K562 (cell line): ENCODE measurements around the gene NUP205.

Experiments used
- ETV5 ChIP-seq: sonication (generic); formaldehyde crosslinking; IDR thresholded peaks from 2 replicates; pipeline ENCODE4 v1.4.0; 2020; ENCODE audit warnings: low read depth, mild to moderate bottlenecking, missing genetic modification reagents
- HDAC2 ChIP-seq: fragments of 450-650 bp; IDR thresholded peaks from 2 replicates; pipeline ENCODE4 v1.6.1; 2016; ENCODE audit warnings: mild to moderate bottlenecking
- ILF3 ChIP-seq: fragments of 450-650 bp; IDR thresholded peaks from 2 replicates; pipeline ENCODE4 v1.6.1; 2018; ENCODE audit warnings: antibody characterized with exemption, mild to moderate bottlenecking, moderate library complexity, borderline replicate concordance
- POLR2AphosphoS5 ChIP-seq: IDR thresholded peaks from 2 replicates; pipeline ENCODE4 v1.6.1; 2011; ENCODE audit warnings: mild to moderate bottlenecking, low read depth, low read length, moderate library complexity; ENCODE audit not compliant: control insufficient read depth, insufficient read depth
- ZBTB1 ChIP-seq: sonication (generic); formaldehyde crosslinking; IDR thresholded peaks from 2 replicates; pipeline ENCODE4 v1.8.1; 2023; ENCODE audit warnings: missing genetic modification reagents, low read depth, mild to moderate bottlenecking, borderline replicate concordance
- ZNF274 ChIP-seq: IDR thresholded peaks from 2 replicates; pipeline ENCODE4 v1.6.1; 2011; ENCODE audit warnings: low read depth, mild to moderate bottlenecking, low read length, moderate library complexity, borderline replicate concordance
- ZNF583 ChIP-seq: fragments of 250-450 bp; sonication (Bioruptor Pico); IDR thresholded peaks from 2 replicates; pipeline ENCODE4 v1.4.0; 2020
- ZNF639 ChIP-seq, 2 experiments: fragments of 200-800 bp in 1 of 2; sonication (Bioruptor generic) in 1 of 2; sonication (generic) in 1 of 2; formaldehyde crosslinking in 1 of 2; IDR thresholded peaks in 1 of 2; conservative IDR thresholded peaks in 1 of 2; 2 replicates each; pipeline versions ENCODE4 v1.5.0 to v1.6.1; 2016 to 2020; ENCODE audit warnings: missing compliant biosample characterization in 1 of 2, missing genetic modification characterization in 1 of 2, missing genetic modification reagents in 1 of 2

GRCh38 chr7:135653340-135654080, 95.8 kb downstream of the NUP205 start:
- no peak for TF ChIP-seq ZNF639 (CRISPR knock-in tag; conservative IDR thresholded peaks at IDR 0.05 in 1 of 2, IDR thresholded peaks at IDR 0.05 in 1 of 2)
- TF ChIP-seq ZNF274: no peak
- no peak for TF ChIP-seq POLR2AphosphoS5
- TF ChIP-seq ETV5 (CRISPR knock-in tag): no peak
- no peak for TF ChIP-seq ZNF583
- no peak for TF ChIP-seq ILF3
- TF ChIP-seq ZBTB1: no peak
- TF ChIP-seq HDAC2: no peak
